NCI-H69 (cell line): ENCODE results near the gene FLNC.

ENCODE experiments used
- DNase-seq: peaks from one replicate; lab custom pipeline; 2025; lab: John Stamatoyannopoulos, UW

The FLNC gene

DNA sequence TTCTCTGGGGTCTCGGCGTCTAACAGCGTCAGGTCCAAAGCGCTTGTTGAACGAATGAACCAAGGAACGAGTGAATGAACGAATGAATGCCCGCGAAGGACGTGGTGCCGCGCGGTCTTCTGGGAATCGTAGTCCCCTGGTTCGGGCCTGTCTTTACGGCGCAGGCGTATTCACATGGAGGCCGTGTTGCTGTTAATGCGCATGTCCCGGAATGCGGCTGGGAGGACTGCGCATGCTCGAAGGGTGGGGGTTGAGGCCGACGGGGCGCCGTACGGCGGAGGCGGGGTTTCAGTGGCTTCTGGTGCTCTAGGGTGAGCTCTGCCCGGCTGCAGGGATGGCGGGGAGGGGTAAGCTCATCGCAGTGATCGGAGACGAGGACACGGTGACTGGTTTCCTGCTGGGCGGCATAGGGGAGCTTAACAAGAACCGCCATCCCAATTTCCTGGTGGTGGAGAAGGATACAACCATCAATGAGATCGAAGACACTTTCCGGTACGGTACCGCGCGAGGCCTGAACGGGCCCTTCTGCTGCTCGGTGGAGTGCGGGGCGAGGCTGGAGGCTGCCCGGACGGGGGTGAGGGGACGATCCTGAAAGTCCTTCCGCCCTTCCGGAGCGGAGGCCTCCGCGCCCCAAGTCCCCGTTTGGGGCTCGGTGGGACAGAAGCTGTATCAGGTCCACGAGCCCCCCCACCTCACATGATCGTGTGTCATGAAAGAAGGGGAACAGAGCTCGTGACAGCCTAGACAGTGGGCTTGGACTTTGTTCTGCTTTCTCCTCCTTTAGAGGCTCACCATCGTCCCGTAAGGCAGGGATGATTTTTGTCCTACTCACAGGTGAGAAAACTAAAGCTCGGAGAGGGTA is 32.6 kb downstream of the FLNC start, which contains the start of gene ATP6V1F:
TSS of gene ATP6V1F (plus strand) at position 286 of the 862 bp plus-strand sequence. CDS start at position 335, 49 bp downstream.
- DNase-seq, result peak; percentile 99

GRCh38 chr7:128863433-128863989 is 33.3 kb downstream of the FLNC start:
- DNase-seq, result peak; percentile 79

DNA sequence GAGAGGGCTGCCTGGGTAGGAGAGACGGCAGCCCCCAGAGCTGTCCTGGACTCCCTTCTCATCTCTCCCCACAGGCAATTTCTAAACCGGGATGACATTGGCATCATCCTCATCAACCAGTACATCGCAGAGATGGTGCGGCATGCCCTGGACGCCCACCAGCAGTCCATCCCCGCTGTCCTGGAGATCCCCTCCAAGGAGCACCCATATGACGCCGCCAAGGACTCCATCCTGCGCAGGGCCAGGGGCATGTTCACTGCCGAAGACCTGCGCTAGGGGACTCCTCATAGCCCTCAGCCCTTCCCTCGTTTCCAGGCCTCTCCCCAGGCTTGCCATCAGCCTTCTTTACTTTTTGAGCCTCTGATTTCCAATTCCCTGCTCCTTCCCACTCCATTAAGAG is 35.1 kb downstream of the FLNC start:
- DNase-seq, result no peak

- DNase-seq, result no peak
Observed at GRCh38 chr7:128865996-128866877, 36.0 kb downstream of the FLNC start.

DNA sequence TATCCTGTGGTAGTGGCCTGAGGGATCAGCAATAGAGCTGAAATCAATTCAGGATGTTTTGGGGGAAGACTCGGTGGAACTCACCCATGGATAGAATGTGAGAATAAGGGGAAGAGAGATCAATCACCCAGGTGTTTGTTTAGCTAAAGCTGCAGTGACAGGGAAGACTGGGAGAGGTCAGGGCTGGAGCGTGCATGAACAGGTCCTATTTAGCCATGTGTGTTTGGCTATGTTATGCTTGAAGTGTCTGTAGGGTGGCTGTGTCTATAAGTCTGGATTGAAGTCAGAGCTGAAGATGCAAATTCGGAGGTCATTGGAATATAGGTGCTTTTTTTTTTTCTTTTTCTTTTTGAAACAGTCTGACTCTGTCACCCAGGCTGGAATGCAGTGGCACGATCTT is 37.0 kb downstream of the FLNC start:
- DNase-seq, result peak; percentile 48

DNA sequence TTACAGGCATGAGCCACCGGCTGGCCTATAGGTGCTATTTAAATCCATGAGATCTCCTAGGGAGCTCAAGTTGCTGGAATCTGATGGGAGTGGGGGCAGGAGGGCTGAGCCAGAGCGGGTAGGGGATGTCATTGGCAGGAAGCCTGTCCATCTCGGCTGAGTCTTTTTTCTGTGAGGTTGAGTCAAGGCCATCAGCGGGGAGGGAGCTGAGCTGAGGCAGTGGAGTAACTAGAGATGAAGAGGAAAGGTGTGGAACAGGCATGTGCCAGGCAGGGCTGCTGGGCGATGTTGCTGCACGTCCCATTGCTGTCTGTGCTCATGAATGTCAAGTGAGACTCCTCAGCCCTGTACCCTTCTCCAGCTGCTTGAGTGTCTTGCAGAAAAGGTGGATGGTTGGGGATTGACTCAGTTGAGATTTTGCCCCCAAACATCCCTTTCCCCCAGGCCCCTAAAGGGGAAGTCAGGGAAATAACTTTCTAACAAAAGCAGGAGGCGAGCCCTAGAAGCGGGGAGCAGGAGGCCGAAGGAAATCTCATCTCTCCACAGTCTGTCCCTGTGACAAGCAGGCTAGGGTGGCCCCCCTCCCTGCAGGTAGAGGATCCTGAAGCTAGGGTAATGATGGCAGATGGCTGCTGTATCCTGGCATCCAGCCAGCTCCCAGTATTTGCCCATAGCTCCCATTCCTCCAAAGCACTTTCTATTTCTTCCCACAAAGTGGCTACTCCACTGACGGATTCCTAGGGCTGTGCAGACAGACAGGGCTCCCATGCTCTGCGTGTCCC is 37.8 kb downstream of the FLNC start:
- DNase-seq, result peak; percentile 95

DNA sequence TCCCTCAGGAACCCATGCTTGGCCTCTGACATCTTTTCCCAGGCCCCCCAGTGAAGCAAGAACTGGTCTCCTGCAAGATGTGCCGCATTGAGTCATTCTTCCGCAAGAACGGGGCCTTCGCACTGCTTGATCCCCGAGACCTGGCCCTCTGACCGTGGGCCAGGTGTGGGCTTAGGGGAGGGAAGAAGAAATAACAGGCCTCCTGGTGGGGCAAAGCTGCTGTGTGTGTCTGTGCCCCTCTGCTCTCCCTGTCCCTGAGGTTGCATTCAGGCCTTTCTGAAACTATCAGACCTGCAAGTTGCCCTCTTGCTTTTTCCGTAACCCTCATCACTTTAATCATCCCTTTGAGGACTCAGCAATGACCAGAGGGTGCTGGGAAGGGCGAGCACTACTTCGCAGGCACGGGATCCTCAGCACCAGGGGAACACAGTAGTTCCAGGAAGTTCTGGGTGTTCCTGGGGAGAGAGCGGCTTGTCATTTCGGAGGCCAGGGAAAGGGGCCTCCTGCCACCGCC is 38.5 kb downstream of the FLNC start:
- DNase-seq, result no peak

- DNase-seq, result peak; percentile 90
Observed at GRCh38 chr7:128869138-128869943, 39.1 kb downstream of the FLNC start.

GRCh38 chr7:128869944-128870285 is 39.7 kb downstream of the FLNC start:
- no peak for DNase-seq

DNA sequence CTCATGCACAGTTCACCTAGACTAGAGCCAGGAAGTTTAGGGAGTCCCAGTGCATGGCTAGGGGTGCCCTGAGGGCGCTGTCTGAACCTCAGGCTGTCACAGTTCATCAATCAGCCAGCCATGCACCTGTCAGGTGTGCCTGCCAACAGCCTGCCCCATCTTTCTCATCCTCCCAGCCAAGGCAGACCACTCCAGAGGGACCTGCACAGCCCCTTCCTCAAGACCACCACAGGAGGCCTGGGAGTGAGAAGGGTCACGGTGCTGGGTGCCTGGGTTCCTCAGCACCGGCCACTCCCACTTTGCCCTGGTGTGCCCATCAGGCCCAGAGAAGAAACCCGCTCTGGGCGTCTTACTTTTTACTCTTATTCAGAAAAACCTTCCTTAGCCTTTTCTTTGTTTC is 40.8 kb downstream of the FLNC start:
- DNase-seq, result peak; percentile 21

- DNase-seq, result peak; percentile 22
Observed at GRCh38 chr7:128872394-128872824, 42.2 kb downstream of the FLNC start.

DNA sequence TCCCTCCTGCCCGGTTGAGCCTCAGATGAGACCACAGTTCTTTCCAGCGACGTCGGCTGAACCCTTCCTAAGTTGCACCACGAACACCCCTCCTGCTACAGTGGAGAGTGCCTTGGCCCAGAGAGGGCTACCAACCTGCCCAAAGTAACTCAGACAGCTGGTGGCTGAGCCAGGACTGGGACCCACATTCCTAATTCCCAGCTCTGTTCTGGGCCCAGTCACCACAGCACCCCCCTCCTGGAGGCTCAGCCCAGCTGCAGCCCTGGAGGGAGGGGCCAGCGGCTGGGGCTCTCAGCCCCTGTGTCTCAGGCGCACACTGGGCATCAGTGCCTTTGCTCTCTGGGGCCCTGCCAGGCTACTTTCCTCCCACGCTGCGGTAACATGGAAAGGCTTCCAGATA is 43.0 kb downstream of the FLNC start:
- no peak for DNase-seq

GRCh38 chr7:128874140-128875031 is 44.2 kb downstream of the FLNC start:
- peak; percentile 71 for DNase-seq

GRCh38 chr7:128875523-128875948 is 45.3 kb downstream of the FLNC start:
- DNase-seq, result no peak

- DNase-seq, result no peak
Observed at GRCh38 chr7:128876127-128876526, 45.9 kb downstream of the FLNC start.

DNA sequence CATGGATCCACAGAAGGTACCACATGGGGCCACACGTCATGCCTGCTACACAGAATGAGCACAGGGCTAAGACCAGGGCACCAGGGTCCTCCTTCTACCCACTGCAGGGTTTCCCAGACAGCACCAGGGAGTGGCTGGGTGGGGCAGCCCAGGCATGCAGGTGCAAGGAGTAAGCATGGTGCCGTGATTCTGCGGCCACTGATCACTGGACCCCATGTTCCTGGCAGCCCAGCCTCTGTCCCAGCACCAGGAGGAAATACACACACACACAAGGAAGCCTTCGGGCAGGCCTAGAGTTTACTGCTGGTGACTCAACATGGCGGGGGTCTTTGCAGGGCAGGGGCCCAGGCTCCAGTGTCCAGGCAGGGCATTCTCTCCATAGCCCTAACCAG is 46.4 kb downstream of the FLNC start:
- no peak for DNase-seq

DNA sequence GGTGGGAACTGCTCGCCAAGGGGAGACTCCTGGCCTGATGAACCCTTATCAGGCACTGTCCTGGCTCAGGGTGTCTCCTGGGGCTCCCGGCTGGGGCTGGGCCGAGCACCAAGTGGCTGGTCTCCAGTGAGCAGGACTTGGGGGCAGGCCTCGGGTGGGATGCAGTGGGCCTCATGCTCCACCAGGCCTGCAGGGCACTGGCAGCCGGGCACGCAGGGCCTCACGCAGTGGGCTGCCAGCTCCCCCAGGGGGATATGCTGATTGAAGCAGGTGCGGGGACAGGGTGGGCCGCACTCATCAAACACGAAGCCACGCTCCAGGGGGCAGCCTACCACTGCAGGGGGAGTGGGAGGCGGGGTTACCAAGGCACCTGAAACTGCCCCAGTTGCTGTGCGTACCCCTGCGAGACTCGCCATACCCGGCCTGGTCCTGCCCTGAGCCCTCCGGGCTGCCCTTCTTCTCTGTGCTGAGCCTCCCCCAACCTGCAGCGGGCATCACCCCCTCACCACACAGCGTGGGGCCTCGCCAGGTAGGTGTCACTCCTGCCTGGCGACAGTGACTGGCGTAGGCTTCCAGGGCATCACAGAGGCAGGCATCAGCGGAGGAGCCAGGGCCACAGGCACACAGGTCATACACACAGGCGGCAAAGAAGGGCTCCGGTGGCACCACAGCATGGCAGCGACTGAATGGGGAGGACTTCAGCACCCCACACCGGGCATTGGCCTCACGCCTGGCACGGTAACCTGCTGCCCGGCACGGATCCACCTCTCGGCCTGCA is 47.0 kb downstream of the FLNC start:
- no peak for DNase-seq

GRCh38 chr7:128877756-128878120 is 47.5 kb downstream of the FLNC start:
- no peak for DNase-seq
